ENCODE results near the gene PAX3.

PAX3 gene

DNA sequence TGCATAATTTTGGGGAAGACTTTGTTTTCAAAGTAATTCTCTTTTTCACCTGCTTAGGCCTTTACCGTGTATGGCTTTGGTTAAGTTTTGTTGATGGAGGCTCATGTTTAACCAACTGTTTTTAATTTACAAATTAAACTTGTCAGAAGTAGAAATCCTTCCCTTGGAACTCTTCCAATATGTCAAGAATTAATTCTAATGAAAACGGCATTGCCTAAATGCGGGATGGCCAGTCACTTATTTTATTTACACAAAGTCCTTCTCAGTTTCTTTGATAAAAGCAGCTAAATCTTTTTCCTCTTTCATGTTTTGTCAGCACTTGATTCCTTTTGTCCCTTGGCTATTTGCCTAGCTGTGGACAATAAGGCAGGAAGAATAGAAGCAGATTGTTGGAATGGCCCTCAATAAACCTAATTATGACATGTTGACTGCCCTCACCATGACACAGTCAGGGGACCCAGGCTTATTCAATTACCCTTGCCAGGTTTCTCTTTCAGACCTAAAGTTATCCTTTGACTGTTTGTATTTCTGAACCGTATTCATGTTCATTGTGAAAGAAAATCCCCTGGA, 26.3 kb downstream of the PAX3 start:
- Histone ChIP-seq H2AFZ (ENCODE audit: low read depth, low read length) (no peak overlapping the region), H3K27me3 (ENCODE audit: insufficient read depth, low read length, poor library complexity) (no peaks in the 10 kb centered on the region), H3K4me1 (ENCODE audit: insufficient read depth, low read length) (no peaks in the 10 kb centered on the region), H3K36me3 (ENCODE audit: insufficient read depth, low read length) (no peaks in the 10 kb centered on the region), H3K9me3 (ENCODE audit: insufficient read depth, low read length, severe bottlenecking) (no peaks in the 10 kb centered on the region), H4K20me1 (ENCODE audit: insufficient read depth, low read length) (no peaks in the 10 kb centered on the region), H3K27ac (ENCODE audit: low read length) (no peak overlapping the region), H3K79me2 (ENCODE audit: insufficient read depth, low read length) (no peaks in the 10 kb centered on the region), H3K4me3 (ENCODE audit: low read depth in 1 of 2, low read length in 2 of 2) (no peak overlapping the region), H3K4me2 (ENCODE audit: insufficient read depth, low read length) (no peak overlapping the region), H3K9ac (ENCODE audit: low read depth, low read length) (no peak overlapping the region)
- no peak for DNase-seq
- TF ChIP-seq, protein P1, sequence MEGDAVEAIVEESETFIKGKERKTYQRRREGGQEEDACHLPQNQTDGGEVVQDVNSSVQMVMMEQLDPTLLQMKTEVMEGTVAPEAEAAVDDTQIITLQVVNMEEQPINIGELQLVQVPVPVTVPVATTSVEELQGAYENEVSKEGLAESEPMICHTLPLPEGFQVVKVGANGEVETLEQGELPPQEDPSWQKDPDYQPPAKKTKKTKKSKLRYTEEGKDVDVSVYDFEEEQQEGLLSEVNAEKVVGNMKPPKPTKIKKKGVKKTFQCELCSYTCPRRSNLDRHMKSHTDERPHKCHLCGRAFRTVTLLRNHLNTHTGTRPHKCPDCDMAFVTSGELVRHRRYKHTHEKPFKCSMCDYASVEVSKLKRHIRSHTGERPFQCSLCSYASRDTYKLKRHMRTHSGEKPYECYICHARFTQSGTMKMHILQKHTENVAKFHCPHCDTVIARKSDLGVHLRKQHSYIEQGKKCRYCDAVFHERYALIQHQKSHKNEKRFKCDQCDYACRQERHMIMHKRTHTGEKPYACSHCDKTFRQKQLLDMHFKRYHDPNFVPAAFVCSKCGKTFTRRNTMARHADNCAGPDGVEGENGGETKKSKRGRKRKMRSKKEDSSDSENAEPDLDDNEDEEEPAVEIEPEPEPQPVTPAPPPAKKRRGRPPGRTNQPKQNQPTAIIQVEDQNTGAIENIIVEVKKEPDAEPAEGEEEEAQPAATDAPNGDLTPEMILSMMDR (IDR thresholded peaks at IDR 0.05; ENCODE audit: borderline replicate concordance, extremely low read depth, low read length, poor library complexity, severe bottlenecking), result no peak
- TF ChIP-seq EZH2 (IDR thresholded peaks at IDR 0.05; ENCODE audit: borderline replicate concordance, low read depth, low read length, severe bottlenecking), result no peak
- no peak for ATAC-seq (ENCODE audit: insufficient read depth, low read depth)

DNA sequence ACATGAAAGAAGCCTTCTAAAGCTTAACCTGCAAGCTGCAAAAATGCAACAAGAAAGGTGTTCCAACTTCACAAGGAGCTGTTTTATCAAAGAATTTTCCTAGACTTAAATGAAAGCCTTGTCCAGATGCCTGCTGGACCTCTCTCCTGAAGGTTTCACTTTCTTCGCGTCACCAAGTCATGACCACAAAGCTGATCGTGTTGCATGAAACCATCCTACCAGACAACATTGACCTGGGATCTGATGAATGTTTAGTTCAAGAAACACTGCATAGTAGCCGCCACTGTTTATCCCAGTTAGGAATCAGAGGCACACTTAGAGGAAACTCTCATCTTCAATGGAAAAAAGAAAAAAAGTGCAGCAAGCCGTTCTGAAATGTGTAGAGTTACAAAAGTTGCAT, 26.9 kb downstream of the PAX3 start:
- no peaks in the 10 kb centered on the region for H3K27me3 ChIP-seq (ENCODE audit: insufficient read depth, low read length, poor library complexity)
- TF ChIP-seq, protein P1 (IDR thresholded peaks at IDR 0.05; ENCODE audit: borderline replicate concordance, extremely low read depth, low read length, poor library complexity, severe bottlenecking), result no peak
- no peak for TF ChIP-seq EZH2 (IDR thresholded peaks at IDR 0.05; ENCODE audit: borderline replicate concordance, low read depth, low read length, severe bottlenecking)
- no peaks in the 10 kb centered on the region for H3K4me1 ChIP-seq (ENCODE audit: insufficient read depth, low read length)
- H3K79me2 ChIP-seq (ENCODE audit: insufficient read depth, low read length), result no peaks in the 10 kb centered on the region
- H3K4me2 ChIP-seq (ENCODE audit: insufficient read depth, low read length), result no peak overlapping the region
- ATAC-seq (ENCODE audit: insufficient read depth, low read depth) (no peak), DNase-seq (no peak)
- H3K36me3 ChIP-seq (ENCODE audit: insufficient read depth, low read length), result no peaks in the 10 kb centered on the region
- H4K20me1 ChIP-seq (ENCODE audit: insufficient read depth, low read length), result no peaks in the 10 kb centered on the region
- H3K9me3 ChIP-seq (ENCODE audit: insufficient read depth, low read length, severe bottlenecking), result no peaks in the 10 kb centered on the region
- H3K4me3 ChIP-seq (ENCODE audit: low read depth in 1 of 2, low read length in 2 of 2), result no peak overlapping the region
- no peak overlapping the region for H3K9ac ChIP-seq (ENCODE audit: low read depth, low read length)
- H2AFZ ChIP-seq (ENCODE audit: low read depth, low read length), result no peak overlapping the region
- no peak overlapping the region for H3K27ac ChIP-seq (ENCODE audit: low read length)

DNA sequence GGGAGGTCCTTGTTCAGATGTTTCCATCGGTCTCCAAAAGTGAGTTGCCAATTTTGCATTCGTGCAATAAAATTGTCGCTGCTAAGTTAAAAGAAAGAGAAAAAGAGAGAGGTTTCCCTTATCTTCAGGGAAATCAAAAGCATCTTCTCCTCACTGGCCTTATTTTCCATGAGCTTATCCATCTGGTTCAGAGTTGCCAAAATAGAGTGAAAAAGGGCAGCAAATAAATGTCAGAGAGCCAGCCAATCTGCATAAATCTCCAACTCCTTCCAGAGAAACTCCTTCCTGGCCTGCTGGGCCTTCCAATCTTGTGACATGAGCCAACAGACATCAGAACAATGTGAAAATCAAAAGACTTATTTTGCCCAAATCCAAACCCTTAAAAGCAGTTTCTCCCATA, 28.4 kb downstream of the PAX3 start:
- no peak overlapping the region for H3K9ac ChIP-seq (ENCODE audit: low read depth, low read length)
- H3K27ac ChIP-seq (ENCODE audit: low read length), result no peak overlapping the region
- no peak overlapping the region for H2AFZ ChIP-seq (ENCODE audit: low read depth, low read length)
- no peaks in the 10 kb centered on the region for H3K4me1 ChIP-seq (ENCODE audit: insufficient read depth, low read length)
- no peak overlapping the region for H3K4me2 ChIP-seq (ENCODE audit: insufficient read depth, low read length)
- TF ChIP-seq EZH2 (IDR thresholded peaks at IDR 0.05; ENCODE audit: borderline replicate concordance, low read depth, low read length, severe bottlenecking), result no peak
- TF ChIP-seq, protein P1 (IDR thresholded peaks at IDR 0.05; ENCODE audit: borderline replicate concordance, extremely low read depth, low read length, poor library complexity, severe bottlenecking), result no peak
- no peaks in the 10 kb centered on the region for H3K27me3 ChIP-seq (ENCODE audit: insufficient read depth, low read length, poor library complexity)
- ATAC-seq (ENCODE audit: insufficient read depth, low read depth) (no peak), DNase-seq (no peak)
- H3K36me3 ChIP-seq (ENCODE audit: insufficient read depth, low read length), result no peaks in the 10 kb centered on the region
- H3K9me3 ChIP-seq (ENCODE audit: insufficient read depth, low read length, severe bottlenecking), result no peaks in the 10 kb centered on the region
- H3K79me2 ChIP-seq (ENCODE audit: insufficient read depth, low read length), result no peaks in the 10 kb centered on the region
- H4K20me1 ChIP-seq (ENCODE audit: insufficient read depth, low read length), result no peaks in the 10 kb centered on the region
- no peak overlapping the region for H3K4me3 ChIP-seq (ENCODE audit: low read depth in 1 of 2, low read length in 2 of 2)

DNA sequence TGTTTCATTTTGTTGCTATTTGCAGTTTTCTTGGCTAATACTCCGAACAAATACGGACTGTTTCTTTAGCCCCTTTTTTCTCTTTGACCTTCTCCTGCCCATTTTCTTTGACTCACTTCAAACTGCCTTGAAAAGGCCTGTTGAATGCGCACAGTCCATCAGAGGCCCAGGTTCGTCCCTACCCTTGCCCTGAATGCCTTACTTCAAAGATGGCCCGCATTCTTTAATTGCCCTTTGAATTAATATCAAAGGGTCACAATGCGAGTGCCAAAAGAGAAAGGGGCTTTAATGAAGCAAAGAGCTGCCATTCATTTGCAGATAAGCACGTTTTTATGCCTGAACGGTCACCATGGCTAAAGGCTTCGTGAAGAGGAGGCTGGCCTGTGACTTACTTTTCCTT, 29.7 kb downstream of the PAX3 start:
- Histone ChIP-seq H4K20me1 (ENCODE audit: insufficient read depth, low read length) (no peaks in the 10 kb centered on the region), H3K27ac (ENCODE audit: low read length) (no peak overlapping the region), H3K4me1 (ENCODE audit: insufficient read depth, low read length) (no peaks in the 10 kb centered on the region), H3K4me3 (ENCODE audit: low read depth in 1 of 2, low read length in 2 of 2) (no peak overlapping the region), H3K9me3 (ENCODE audit: insufficient read depth, low read length, severe bottlenecking) (no peaks in the 10 kb centered on the region), H3K9ac (ENCODE audit: low read depth, low read length) (no peak overlapping the region), H3K4me2 (ENCODE audit: insufficient read depth, low read length) (no peak overlapping the region), H2AFZ (ENCODE audit: low read depth, low read length) (no peak overlapping the region), H3K79me2 (ENCODE audit: insufficient read depth, low read length) (no peaks in the 10 kb centered on the region), H3K27me3 (ENCODE audit: insufficient read depth, low read length, poor library complexity) (peaks cover 2% of the 10 kb centered on the region), H3K36me3 (ENCODE audit: insufficient read depth, low read length) (no peaks in the 10 kb centered on the region)
- TF ChIP-seq, protein P1 (IDR thresholded peaks at IDR 0.05; ENCODE audit: borderline replicate concordance, extremely low read depth, low read length, poor library complexity, severe bottlenecking), result no peak
- TF ChIP-seq EZH2 (IDR thresholded peaks at IDR 0.05; ENCODE audit: borderline replicate concordance, low read depth, low read length, severe bottlenecking), result no peak
- DNase-seq (no peak), ATAC-seq (ENCODE audit: insufficient read depth, low read depth) (no peak)
